BLaER1 (cell line): Measurements from ENCODE around the gene DUSP5.

ENCODE experiments used
- H3K27ac ChIP-seq: shearing (Covaris generic); formaldehyde crosslinking; 2 replicates; pipeline ENCODE4 v1.8.1; 2022
- H3K27me3 ChIP-seq: shearing (Covaris generic); formaldehyde crosslinking; 2 replicates; pipeline ENCODE4 v1.8.1; 2022
- H3K36me3 ChIP-seq: shearing (Covaris generic); formaldehyde crosslinking; 2 replicates; pipeline ENCODE4 v1.8.1; 2022
- H3K4me1 ChIP-seq: shearing (Covaris generic); formaldehyde crosslinking; 2 replicates; pipeline ENCODE4 v1.8.1; 2022
- H3K4me2 ChIP-seq: shearing (Covaris generic); formaldehyde crosslinking; 2 replicates; pipeline ENCODE4 v1.8.1; 2022
- H3K4me3 ChIP-seq: shearing (Covaris generic); formaldehyde crosslinking; 2 replicates; pipeline ENCODE4 v1.8.1; 2022
- H3K9ac ChIP-seq: shearing (Covaris generic); formaldehyde crosslinking; 2 replicates; pipeline ENCODE4 v1.8.1; 2022
- H3K9me3 ChIP-seq: shearing (Covaris generic); formaldehyde crosslinking; 2 replicates; pipeline ENCODE4 v1.8.1; 2022
- H4K20me1 ChIP-seq: shearing (Covaris generic); formaldehyde crosslinking; 2 replicates; pipeline ENCODE4 v1.8.1; 2022
- Cebpa-rat ChIP-seq: shearing (Covaris generic); IDR thresholded peaks from 2 replicates; pipeline ENCODE4 v1.8.1; 2022

Gene DUSP5

GRCh38 chr10:110506448-110506847, 8.7 kb downstream of the DUSP5 start:
- no peak for TF ChIP-seq Cebpa-rat
- peaks cover 33% of the 10 kb centered on the region for H3K4me1 ChIP-seq
- no peaks in the 10 kb centered on the region for H3K9me3 ChIP-seq
- no peak overlapping the region for H3K4me3 ChIP-seq
- 0 out of 2 replicates have a peak, but pooled peaks cover 4% of the 10 kb centered on the region for H3K27me3 ChIP-seq
- no peaks in the 10 kb centered on the region for H4K20me1 ChIP-seq
- no peak overlapping the region for H3K27ac ChIP-seq
- no peaks in the 10 kb centered on the region for H3K36me3 ChIP-seq
- no peak overlapping the region for H3K9ac ChIP-seq
- no peak overlapping the region for H3K4me2 ChIP-seq

GRCh38 chr10:110507346-110507745, 9.6 kb downstream of the DUSP5 start:
- H3K27ac ChIP-seq: no peak overlapping the region
- H3K36me3 ChIP-seq: no peaks in the 10 kb centered on the region
- H3K9ac ChIP-seq: no peak overlapping the region
- TF ChIP-seq Cebpa-rat: no peak
- H3K9me3 ChIP-seq: no peaks in the 10 kb centered on the region
- peaks cover 24% of the 10 kb centered on the region for H3K4me1 ChIP-seq
- no peak overlapping the region for H3K4me3 ChIP-seq
- H3K4me2 ChIP-seq: no peak overlapping the region
- no peaks in the 10 kb centered on the region for H4K20me1 ChIP-seq
- H3K27me3 ChIP-seq: no peaks in the 10 kb centered on the region

- no peak overlapping the region for H3K4me2 ChIP-seq
- H3K4me1 ChIP-seq: peaks cover 15% of the 10 kb centered on the region
- no peaks in the 10 kb centered on the region for H3K36me3 ChIP-seq
- no peak for TF ChIP-seq Cebpa-rat
- H3K9ac ChIP-seq: no peak overlapping the region
- no peak overlapping the region for H3K27ac ChIP-seq
- no peak overlapping the region for H3K4me3 ChIP-seq
- H3K27me3 ChIP-seq: no peaks in the 10 kb centered on the region
- no peaks in the 10 kb centered on the region for H4K20me1 ChIP-seq
- 0 out of 2 replicates have a peak, but pooled peaks cover 3% of the 10 kb centered on the region for H3K9me3 ChIP-seq
Measured at GRCh38 chr10:110508159-110508788, 10.6 kb downstream of the DUSP5 start.

GRCh38 chr10:110508806-110509544, 11.3 kb downstream of the DUSP5 start:
- Histone ChIP-seq H3K27ac (no peak overlapping the region), H3K4me2 (no peak overlapping the region), H3K36me3 (no peaks in the 10 kb centered on the region)

GRCh38 chr10:110509560-110509959, 11.9 kb downstream of the DUSP5 start:
- no peak overlapping the region for H3K9ac ChIP-seq
- H3K9me3 ChIP-seq: 0 out of 2 replicates have a peak, but pooled peaks cover 4% of the 10 kb centered on the region
- peaks cover 2% of the 10 kb centered on the region; the same call in 1 of the 2 replicates for H3K4me1 ChIP-seq
- no peaks in the 10 kb centered on the region for H3K36me3 ChIP-seq
- no peak overlapping the region for H3K4me3 ChIP-seq
- TF ChIP-seq Cebpa-rat: no peak
- H3K4me2 ChIP-seq: no peak overlapping the region
- H4K20me1 ChIP-seq: no peaks in the 10 kb centered on the region
- no peak overlapping the region for H3K27ac ChIP-seq
- H3K27me3 ChIP-seq: no peaks in the 10 kb centered on the region

More at GRCh38 chr10:110508806-110509544, 11.3 kb downstream of the DUSP5 start:
- 0 out of 2 replicates have a peak, but pooled peaks cover 4% of the 10 kb centered on the region for H3K9me3 ChIP-seq
- H3K9ac ChIP-seq: no peak overlapping the region
- no peak overlapping the region for H3K4me3 ChIP-seq
- no peaks in the 10 kb centered on the region for H4K20me1 ChIP-seq
- H3K27me3 ChIP-seq: no peaks in the 10 kb centered on the region
- H3K4me1 ChIP-seq: peaks cover 8% of the 10 kb centered on the region
- TF ChIP-seq Cebpa-rat: no peak

- Histone ChIP-seq H3K4me2 (no peak overlapping the region), H4K20me1 (no peaks in the 10 kb centered on the region), H3K9ac (no peak overlapping the region), H3K36me3 (no peaks in the 10 kb centered on the region), H3K4me1 (no peaks in the 10 kb centered on the region), H3K27ac (no peak overlapping the region), H3K9me3 (0 out of 2 replicates have a peak, but pooled peaks cover 4% of the 10 kb centered on the region), H3K4me3 (no peak overlapping the region), H3K27me3 (no peaks in the 10 kb centered on the region)
- no peak for TF ChIP-seq Cebpa-rat
Measured at GRCh38 chr10:110510086-110510485, 12.4 kb downstream of the DUSP5 start.

GRCh38 chr10:110510730-110511129, 13.0 kb downstream of the DUSP5 start:
- Histone ChIP-seq H3K4me3 (no peak overlapping the region), H3K36me3 (no peaks in the 10 kb centered on the region), H3K9me3 (0 out of 2 replicates have a peak, but pooled peaks cover 4% of the 10 kb centered on the region), H3K4me2 (no peak overlapping the region), H3K27ac (no peak overlapping the region), H3K27me3 (no peaks in the 10 kb centered on the region), H3K4me1 (no peaks in the 10 kb centered on the region), H4K20me1 (no peaks in the 10 kb centered on the region), H3K9ac (no peak overlapping the region)
- no peak for TF ChIP-seq Cebpa-rat

GRCh38 chr10:110511734-110512449, 14.2 kb downstream of the DUSP5 start:
- Histone ChIP-seq H3K4me1 (no peaks in the 10 kb centered on the region), H4K20me1 (no peaks in the 10 kb centered on the region), H3K36me3 (no peaks in the 10 kb centered on the region), H3K9me3 (0 out of 2 replicates have a peak, but pooled peaks cover 4% of the 10 kb centered on the region), H3K4me3 (no peak overlapping the region), H3K27me3 (no peaks in the 10 kb centered on the region), H3K9ac (no peak overlapping the region), H3K4me2 (no peak overlapping the region), H3K27ac (no peak overlapping the region)
- TF ChIP-seq Cebpa-rat: no peak

GRCh38 chr10:110512461-110513187, 14.9 kb downstream of the DUSP5 start:
- H3K4me2 ChIP-seq: no peak overlapping the region
- TF ChIP-seq Cebpa-rat: no peak
- no peaks in the 10 kb centered on the region for H3K27me3 ChIP-seq
- no peaks in the 10 kb centered on the region for H3K36me3 ChIP-seq
- H3K9me3 ChIP-seq: 0 out of 2 replicates have a peak, but pooled peaks cover 4% of the 10 kb centered on the region
- no peak overlapping the region for H3K4me3 ChIP-seq
- H3K9ac ChIP-seq: no peak overlapping the region
- no peak overlapping the region for H3K27ac ChIP-seq
- H4K20me1 ChIP-seq: no peaks in the 10 kb centered on the region
- H3K4me1 ChIP-seq: no peaks in the 10 kb centered on the region
